HG02678 (cell line): Measurements from ENCODE around the gene ZNF320.
A peak's percentile ranks its signal among the peaks of the same experiment; 100 is the strongest.
"Not testable (repeated sequence)": the region's sequence is repeated elsewhere in the genome, so short reads cannot be mapped to it uniquely, and the experiment has no call there.

Experiments
- ATAC-seq: cut with Tn5 transposase; IDR thresholded peaks from one replicate; pipeline ENCODE4 v1.9.1; 2021; ENCODE audit warnings: mild to moderate bottlenecking, moderate library complexity; ENCODE audit not compliant: unreplicated experiment

The ZNF320 gene

GRCh38 chr19:52922841-52923777 is 25.7 kb upstream of the ZNF320 start, which contains the start of gene ZNF888:
Gene ZNF888, minus strand, starts transcription at chr19:52923428. Its CDS starts 5,555 bp downstream, at chr19:52917873.
- peak; percentile 94 for ATAC-seq

- ATAC-seq, result no peak
Observed at GRCh38 chr19:52917531-52917930, 20.1 kb upstream of the ZNF320 start.

- no peak for ATAC-seq
Observed at GRCh38 chr19:52910648-52911047, 13.2 kb upstream of the ZNF320 start.

GRCh38 chr19:52904052-52904780 is 6.8 kb upstream of the ZNF320 start:
- ATAC-seq, result not testable (repeated sequence)

GRCh38 chr19:52901842-52902241 is 4.4 kb upstream of the ZNF320 start:
- ATAC-seq, result no peak

- not testable (repeated sequence) for ATAC-seq
Observed at GRCh38 chr19:52898596-52898995, 1.2 kb upstream of the ZNF320 start.

- no peak for ATAC-seq
Observed at GRCh38 chr19:52898101-52898500, 666 bp upstream of the ZNF320 start.

GRCh38 chr19:52896431-52897137 is 851 bp downstream of the ZNF320 start:
- ATAC-seq, result no peak

- ATAC-seq, result no peak
Observed at GRCh38 chr19:52891336-52891735, 6.1 kb downstream of the ZNF320 start.

GRCh38 chr19:52889931-52890330 is 7.5 kb downstream of the ZNF320 start:
- no peak for ATAC-seq

GRCh38 chr19:52889076-52889475 is 8.4 kb downstream of the ZNF320 start:
- no peak for ATAC-seq

- no peak for ATAC-seq
Observed at GRCh38 chr19:52880895-52881389, 16.5 kb downstream of the ZNF320 start.

GRCh38 chr19:52872996-52873395 is 24.4 kb downstream of the ZNF320 start:
- not testable (repeated sequence) for ATAC-seq

- no peak for ATAC-seq
Observed at GRCh38 chr19:52871466-52871865, 26.0 kb downstream of the ZNF320 start.

- not testable (repeated sequence) for ATAC-seq
Observed at GRCh38 chr19:52868031-52868430, 29.4 kb downstream of the ZNF320 start.

GRCh38 chr19:52857378-52858191 is 39.9 kb downstream of the ZNF320 start, which contains the start of gene ZNF468:
Gene ZNF468, minus strand, starts transcription at chr19:52857619. Its CDS starts 3,347 bp downstream, at chr19:52854272.
- peak; percentile 97 for ATAC-seq

- ATAC-seq, result peak; percentile 28
Observed at GRCh38 chr19:52856540-52857377, 40.7 kb downstream of the ZNF320 start.
